MM.1S (cell line): ENCODE results near the gene RABGAP1L.
A peak's percentile ranks its signal among the peaks of the same experiment; 100 is the strongest.

Experiments
- DNase-seq: peaks from one replicate; pipeline ENCODE4 v3.0.0-alpha.2; 2015
- H2AFZ ChIP-seq: fragments of 300-600 bp; sonication (generic); 2 replicates; pipeline ENCODE4 v1.6.0; 2016; ENCODE audit warnings: antibody characterized with exemption, low read length
- H3F3A ChIP-seq: fragments of 300-600 bp; sonication (generic); 2 replicates; pipeline ENCODE4 v1.6.1; 2016; ENCODE audit warnings: mild to moderate bottlenecking, antibody characterized with exemption, low read length, moderate library complexity, mixed read lengths; ENCODE audit not compliant: insufficient read depth
- H3K27ac ChIP-seq: fragments of 300-600 bp; sonication (generic); 2 replicates; pipeline ENCODE4 v1.5.1; 2016; ENCODE audit warnings: mild to moderate bottlenecking, low read length
- H3K27me3 ChIP-seq: fragments of 300-600 bp; sonication (generic); replicated peaks from 2 replicates; pipeline ENCODE4 v1.6.0; 2016; ENCODE audit warnings: low read length; ENCODE audit not compliant: insufficient read depth
- H3K36me3 ChIP-seq: fragments of 300-600 bp; sonication (generic); replicated peaks from 2 replicates; pipeline ENCODE4 v1.6.1; 2016; ENCODE audit warnings: mild to moderate bottlenecking, low read length, mixed read lengths; ENCODE audit not compliant: insufficient read depth
- H3K4me1 ChIP-seq: fragments of 300-600 bp; sonication (generic); 2 replicates; pipeline ENCODE4 v1.6.1; 2016; ENCODE audit warnings: low read length, mixed read lengths
- H3K4me2 ChIP-seq: fragments of 300-600 bp; sonication (generic); 2 replicates; pipeline ENCODE4 v1.6.0; 2016; ENCODE audit warnings: low read depth, low read length
- H3K4me3 ChIP-seq: fragments of 300-600 bp; sonication (generic); 2 replicates; pipeline ENCODE4 v1.5.1; 2016; ENCODE audit warnings: low read length, mixed read lengths
- H3K79me2 ChIP-seq: fragments of 300-600 bp; sonication (generic); 2 replicates; pipeline ENCODE4 v1.6.1; 2016; ENCODE audit warnings: mixed run types, low read length, mixed read lengths
- H3K9ac ChIP-seq: fragments of 300-600 bp; sonication (generic); 2 replicates; pipeline ENCODE4 v1.6.1; 2016; ENCODE audit warnings: low read length, mixed read lengths
- H3K9me2 ChIP-seq: fragments of 300-600 bp; sonication (generic); replicated peaks from 2 replicates; pipeline ENCODE4 v1.6.1; 2016; ENCODE audit warnings: mild to moderate bottlenecking, low read length, mixed read lengths; ENCODE audit not compliant: insufficient read depth
- H3K9me3 ChIP-seq: fragments of 300-600 bp; sonication (generic); replicated peaks from 2 replicates; pipeline ENCODE4 v1.6.1; 2016; ENCODE audit warnings: mild to moderate bottlenecking, low read length, mixed read lengths; ENCODE audit not compliant: insufficient read depth
- H4K20me1 ChIP-seq: fragments of 300-600 bp; sonication (generic); 2 replicates; pipeline ENCODE4 v1.6.1; 2016; ENCODE audit warnings: mild to moderate bottlenecking, low read length, moderate library complexity, mixed read lengths; ENCODE audit not compliant: insufficient read depth
- CTCF ChIP-seq: fragments of 300-600 bp; sonication (generic); IDR thresholded peaks from 2 replicates; pipeline ENCODE4 v1.5.1; 2016; ENCODE audit warnings: antibody characterized with exemption, low read length, mixed read lengths
- EZH2 ChIP-seq: fragments of 300-600 bp; sonication (generic); optimal IDR thresholded peaks from 2 replicates; pipeline ENCODE3; 2017; ENCODE audit warnings: low read depth, mild to moderate bottlenecking, antibody characterized with exemption, low read length, mixed read lengths
- EZH2phosphoT487 ChIP-seq: fragments of 300-600 bp; sonication (generic); IDR thresholded peaks from 2 replicates; pipeline ENCODE4 v1.6.1; 2018; ENCODE audit warnings: antibody characterized with exemption, low read length

RABGAP1L gene

GRCh38 chr1:174726167-174726879, 567.0 kb downstream of the RABGAP1L start:
- Histone ChIP-seq H3K4me2 (no peak overlapping the region), H3K79me2 (no peaks in the 10 kb centered on the region), H3K9me3 (no peaks in the 10 kb centered on the region), H3K27ac (no peak overlapping the region), H4K20me1 (no peaks in the 10 kb centered on the region), H3K4me3 (no peak overlapping the region), H3F3A (no peaks in the 10 kb centered on the region), H3K36me3 (no peaks in the 10 kb centered on the region), H3K9me2 (no peaks in the 10 kb centered on the region), H3K9ac (no peak overlapping the region), H3K4me1 (no peaks in the 10 kb centered on the region), H3K27me3 (no peaks in the 10 kb centered on the region), H2AFZ (no peak overlapping the region)
- DNase-seq = peak; percentile 57
- TF ChIP-seq EZH2phosphoT487 (no peak), EZH2 (no peak), CTCF (peak; percentile 65)

GRCh38 chr1:174726880-174727585, 567.7 kb downstream of the RABGAP1L start:
- H3K9me3 ChIP-seq = no peaks in the 10 kb centered on the region
- no peaks in the 10 kb centered on the region for H4K20me1 ChIP-seq
- no peak overlapping the region for H2AFZ ChIP-seq
- H3K9ac ChIP-seq = no peak overlapping the region
- H3K4me3 ChIP-seq = no peak overlapping the region
- TF ChIP-seq EZH2phosphoT487 = no peak
- TF ChIP-seq CTCF = no peak
- no peak for TF ChIP-seq EZH2
- H3K79me2 ChIP-seq = no peaks in the 10 kb centered on the region
- H3K27me3 ChIP-seq = no peaks in the 10 kb centered on the region
- H3K36me3 ChIP-seq = no peaks in the 10 kb centered on the region
- H3K4me1 ChIP-seq = no peaks in the 10 kb centered on the region
- H3F3A ChIP-seq = no peaks in the 10 kb centered on the region
- DNase-seq = no peak
- no peak overlapping the region for H3K27ac ChIP-seq
- H3K4me2 ChIP-seq = no peak overlapping the region
- no peaks in the 10 kb centered on the region for H3K9me2 ChIP-seq

- H3K9me3 ChIP-seq = no peaks in the 10 kb centered on the region
- no peaks in the 10 kb centered on the region for H3K4me1 ChIP-seq
- H3K4me2 ChIP-seq = no peak overlapping the region
- TF ChIP-seq EZH2 (no peak), CTCF (no peak), EZH2phosphoT487 (no peak)
- DNase-seq = no peak
- H2AFZ ChIP-seq = no peak overlapping the region
- H3K79me2 ChIP-seq = no peaks in the 10 kb centered on the region
- H3K27me3 ChIP-seq = no peaks in the 10 kb centered on the region
- H3K36me3 ChIP-seq = no peaks in the 10 kb centered on the region
- H4K20me1 ChIP-seq = no peaks in the 10 kb centered on the region
- no peaks in the 10 kb centered on the region for H3K9me2 ChIP-seq
- no peaks in the 10 kb centered on the region for H3F3A ChIP-seq
- H3K4me3 ChIP-seq = no peak overlapping the region
- H3K27ac ChIP-seq = no peak overlapping the region
- H3K9ac ChIP-seq = no peak overlapping the region
Observed at GRCh38 chr1:174734270-174734669, 575.0 kb downstream of the RABGAP1L start.
